Gastroesophageal sphincter (tissue), 4 donors: Measurements from ENCODE around the gene BICC1. TPM values are rescaled to one million over a fixed set of nuclear protein-coding genes. Genes with fewer than 3 reads are reported as not detected.

Experiments used
- ATAC-seq: fragments of 150-250 bp; one replicate; pipeline ENCODE4 v1.9.1; 2016; ENCODE audit warnings: mild to moderate bottlenecking, moderate library complexity
- H3K27ac ChIP-seq, 4 donors: fragments of 200-600 bp; sonication (generic) in 3 of 4; 1 replicate in 3 of 4; 2 replicates in 1 of 4; pipeline ENCODE4 v1.5.1; 2016 to 2019
- H3K27me3 ChIP-seq: fragments of 200-600 bp; sonication (generic); one replicate; pipeline ENCODE4 v1.5.1; 2019
- H3K36me3 ChIP-seq, 2 donors: fragments of 200-600 bp; sonication (generic); one replicate each; pipeline ENCODE4 v1.5.1; 2019; ENCODE audit warnings: control low read depth in 1 of 2
- H3K4me1 ChIP-seq, 3 donors: fragments of 200-600 bp; sonication (generic); 1 replicate in 2 of 3; 2 replicates in 1 of 3; pipeline ENCODE4 v1.5.1; 2016 to 2019; ENCODE audit warnings: control low read depth in 2 of 3
- H3K4me3 ChIP-seq, 2 donors: fragments of 200-600 bp; sonication (generic); one replicate each; pipeline ENCODE4 v1.5.1; 2019; ENCODE audit warnings: mild to moderate bottlenecking in 1 of 2, moderate library complexity in 1 of 2
- H3K9me3 ChIP-seq, 3 donors: fragments of 200-600 bp; sonication (generic); one replicate each; pipeline ENCODE4 v1.5.1; 2017 to 2019; ENCODE audit warnings: control low read depth in 2 of 3
- EP300 ChIP-seq: sonication (generic); formaldehyde crosslinking; IDR thresholded peaks from one replicate; pipeline ENCODE4 v1.6.1; 2017; ENCODE audit warnings: antibody characterized with exemption, mild to moderate bottlenecking
- POLR2A ChIP-seq, 2 donors: fragments of 450-650 bp; IDR thresholded peaks; one replicate each; pipeline ENCODE4 v1.6.1; 2017; ENCODE audit warnings: antibody characterized with exemption in 2 of 2, mild to moderate bottlenecking in 2 of 2, moderate library complexity in 1 of 2
- POLR2AphosphoS5 ChIP-seq: sonication (generic); formaldehyde crosslinking; IDR thresholded peaks from one replicate; pipeline ENCODE4 v1.6.1; 2017; ENCODE audit warnings: antibody characterized with exemption
- WGBS, 2 donors: methylation state at CpG; one replicate each; pipeline ENCODE4 v1.1.5; 2018; ENCODE audit warnings: low coverage in 1 of 2; 5-methylcytosine and 5-hydroxymethylcytosine counted together
- total RNA-seq, 4 donors: library from RNA; depleted of rRNA; stranded (reverse); fragments of >200 nt; gene quantifications; one replicate each; pipeline ENCODE4 v1.1.0, GENCODE V29; 2016
- TF ChIP-seq, protein P1 (sequence below), 4 experiments: fragments of 200-600 bp in 2 of 4; fragments of 450-650 bp in 2 of 4; sonication (generic) in 1 of 4; IDR thresholded peaks; one replicate each; pipeline ENCODE4 v1.5.1; 2017 to 2019; ENCODE audit warnings: antibody characterized with exemption in 4 of 4, mild to moderate bottlenecking in 2 of 4, moderate library complexity in 2 of 4

Gene BICC1
- total RNA-seq, 4 donors from 2014 or later: 18.6 to 27.8 (median 22.5) TPM

DNA sequence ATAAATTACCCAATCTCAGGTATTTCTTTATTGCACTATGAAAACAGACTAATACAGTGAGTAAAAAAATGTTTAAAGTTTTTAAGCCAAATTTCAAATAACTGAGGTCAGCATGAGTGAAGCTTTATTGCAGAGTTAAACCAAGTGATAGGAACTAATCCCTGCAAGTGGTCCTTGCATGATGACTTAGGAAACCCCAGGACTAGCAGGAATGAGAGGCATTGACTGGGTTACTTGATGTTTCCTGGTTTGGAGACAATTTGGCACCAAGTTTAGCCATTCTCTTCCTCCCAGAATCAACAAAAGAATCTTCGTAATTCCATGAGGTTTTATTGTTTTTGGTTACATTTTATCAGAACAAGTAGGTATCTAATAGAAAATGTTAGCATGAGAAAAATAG is 194.2 kb downstream of the BICC1 start:
- TF ChIP-seq EP300: no peak
- TF ChIP-seq, protein P1, sequence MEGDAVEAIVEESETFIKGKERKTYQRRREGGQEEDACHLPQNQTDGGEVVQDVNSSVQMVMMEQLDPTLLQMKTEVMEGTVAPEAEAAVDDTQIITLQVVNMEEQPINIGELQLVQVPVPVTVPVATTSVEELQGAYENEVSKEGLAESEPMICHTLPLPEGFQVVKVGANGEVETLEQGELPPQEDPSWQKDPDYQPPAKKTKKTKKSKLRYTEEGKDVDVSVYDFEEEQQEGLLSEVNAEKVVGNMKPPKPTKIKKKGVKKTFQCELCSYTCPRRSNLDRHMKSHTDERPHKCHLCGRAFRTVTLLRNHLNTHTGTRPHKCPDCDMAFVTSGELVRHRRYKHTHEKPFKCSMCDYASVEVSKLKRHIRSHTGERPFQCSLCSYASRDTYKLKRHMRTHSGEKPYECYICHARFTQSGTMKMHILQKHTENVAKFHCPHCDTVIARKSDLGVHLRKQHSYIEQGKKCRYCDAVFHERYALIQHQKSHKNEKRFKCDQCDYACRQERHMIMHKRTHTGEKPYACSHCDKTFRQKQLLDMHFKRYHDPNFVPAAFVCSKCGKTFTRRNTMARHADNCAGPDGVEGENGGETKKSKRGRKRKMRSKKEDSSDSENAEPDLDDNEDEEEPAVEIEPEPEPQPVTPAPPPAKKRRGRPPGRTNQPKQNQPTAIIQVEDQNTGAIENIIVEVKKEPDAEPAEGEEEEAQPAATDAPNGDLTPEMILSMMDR (IDR thresholded peaks at IDR 0.05): no peak
- TF ChIP-seq POLR2A (IDR thresholded peaks at IDR 0.05): no peak
- no peak for TF ChIP-seq POLR2AphosphoS5
- 64 to 78% methylated on average over 1 of the region's 1 CpG for WGBS, 2 donors
- Histone ChIP-seq H3K4me1 (peaks cover 9 to 39% (median 15%) of the 10 kb centered on the region in 3 donors), H3K36me3 (no peaks in the 10 kb centered on the region), H3K9me3 (no peaks in the 10 kb centered on the region), H3K27me3 (no peaks in the 10 kb centered on the region), H3K27ac (no peak overlapping the region), H3K4me3 (no peak overlapping the region)
- ATAC-seq: no peak

DNA sequence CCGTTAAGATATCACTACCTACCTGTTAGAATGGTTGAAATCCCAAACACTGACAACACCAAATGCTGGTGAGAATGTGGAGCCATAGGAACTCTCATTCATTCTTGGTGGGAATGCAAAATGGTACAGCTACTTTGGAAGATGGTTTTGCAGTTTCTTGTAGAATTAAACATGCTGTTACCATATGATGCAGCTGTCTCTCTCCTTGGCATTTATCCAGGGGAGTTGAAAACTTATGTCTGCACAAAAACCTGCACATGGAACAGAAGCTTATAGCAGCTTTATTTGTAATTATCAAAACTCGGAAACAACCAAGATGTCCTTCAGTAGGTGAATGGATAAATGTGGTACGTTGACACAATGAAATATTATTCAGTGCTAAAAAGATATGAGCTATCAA is 199.5 kb downstream of the BICC1 start:
- TF ChIP-seq EP300 (no peak), POLR2A (IDR thresholded peaks at IDR 0.05) (no peak), POLR2AphosphoS5 (no peak)
- TF ChIP-seq, protein P1 (IDR thresholded peaks at IDR 0.05): no peak
- H3K4me3 ChIP-seq: no peak overlapping the region
- H3K36me3 ChIP-seq: no peaks in the 10 kb centered on the region
- no peaks in the 10 kb centered on the region for H3K9me3 ChIP-seq
- H3K4me1 ChIP-seq: peaks cover 0 to 12% (median 0%) of the 10 kb centered on the region in 3 donors
- no peaks in the 10 kb centered on the region for H3K27me3 ChIP-seq
- no peak overlapping the region for H3K27ac ChIP-seq
- WGBS, 2 donors: 61 to 73% methylated on average over 3 of the region's 3 CpGs
- no peak for ATAC-seq

DNA sequence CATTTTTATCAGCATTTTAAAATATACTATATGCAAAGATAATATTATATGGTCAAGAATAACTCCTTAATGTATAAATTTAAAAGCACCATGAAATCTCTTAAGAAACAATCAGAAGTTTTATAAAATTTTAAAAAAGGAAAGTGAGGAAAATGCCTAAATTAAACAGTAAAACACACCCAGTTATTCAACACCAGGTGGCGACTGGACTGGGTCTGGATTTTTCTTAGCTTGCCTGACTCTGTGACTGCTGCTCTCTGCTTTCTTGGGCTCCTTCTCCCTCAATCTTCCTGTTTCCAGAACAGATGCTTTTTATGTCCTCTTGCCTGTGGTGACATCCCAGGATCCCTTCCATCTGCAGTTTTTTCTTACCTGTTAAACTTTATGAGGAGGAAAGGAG is 200.3 kb downstream of the BICC1 start:
- H3K36me3 ChIP-seq: no peaks in the 10 kb centered on the region
- H3K27me3 ChIP-seq: no peaks in the 10 kb centered on the region
- TF ChIP-seq, protein P1 (IDR thresholded peaks at IDR 0.05): no peak
- TF ChIP-seq EP300 (no peak), POLR2AphosphoS5 (no peak), POLR2A (IDR thresholded peaks at IDR 0.05) (no peak)
- H3K4me3 ChIP-seq: no peak overlapping the region
- H3K27ac ChIP-seq: no peak overlapping the region
- WGBS, 2 donors: 63 to 75% methylated on average over 1 of the region's 1 CpG
- peaks cover 0 to 12% (median 0%) of the 10 kb centered on the region in 3 donors for H3K4me1 ChIP-seq
- no peaks in the 10 kb centered on the region for H3K9me3 ChIP-seq
- ATAC-seq: no peak

DNA sequence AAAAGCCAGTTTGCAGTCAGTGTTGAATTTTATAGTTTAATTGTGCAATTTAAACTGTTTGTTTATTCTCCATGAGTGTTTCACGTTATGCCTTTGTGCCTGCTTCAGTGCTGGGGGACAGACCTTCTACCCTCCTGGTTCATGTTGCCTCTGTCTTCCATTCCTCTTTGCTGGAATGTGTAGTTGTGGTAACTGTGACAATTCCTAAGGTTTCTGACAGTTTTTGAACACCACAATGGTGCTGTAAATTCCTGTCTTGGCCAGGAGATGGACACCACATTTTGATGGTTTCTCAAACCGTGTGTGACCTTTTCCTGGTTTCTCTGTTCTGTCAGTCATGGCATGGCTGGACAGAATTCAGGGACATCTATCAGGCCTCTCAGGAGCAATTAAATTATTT is 201.7 kb downstream of the BICC1 start:
- no peak for TF ChIP-seq EP300
- TF ChIP-seq POLR2AphosphoS5: no peak
- TF ChIP-seq POLR2A (IDR thresholded peaks at IDR 0.05): no peak
- TF ChIP-seq, protein P1 (IDR thresholded peaks at IDR 0.05): no peak
- Histone ChIP-seq H3K36me3 (no peaks in the 10 kb centered on the region), H3K27ac (no peak overlapping the region), H3K9me3 (no peaks in the 10 kb centered on the region), H3K4me3 (no peak overlapping the region), H3K27me3 (no peaks in the 10 kb centered on the region), H3K4me1 (peaks cover 0 to 14% (median 0%) of the 10 kb centered on the region in 3 donors)
- 72 to 75% methylated on average over 2 of the region's 2 CpGs for WGBS, 2 donors
- no peak for ATAC-seq

DNA sequence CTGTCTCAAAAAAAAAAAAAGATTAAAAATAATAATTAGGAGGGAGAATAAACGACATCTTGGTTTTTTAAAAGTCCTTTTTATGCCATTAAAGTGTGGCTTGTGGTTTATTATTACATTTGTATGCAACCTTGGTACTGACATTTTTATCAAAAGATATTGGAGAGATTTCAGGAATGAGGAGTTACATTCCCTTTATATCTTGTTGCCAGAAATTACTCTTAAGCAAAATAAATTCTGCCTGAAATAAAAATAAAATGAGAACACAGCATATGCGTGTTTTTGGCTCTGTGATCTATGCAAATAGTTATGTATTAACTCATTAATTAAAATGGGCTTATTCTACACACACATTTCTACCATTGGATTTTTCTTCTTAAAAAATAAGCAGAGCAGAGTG is 202.4 kb downstream of the BICC1 start:
- Histone ChIP-seq H3K36me3 (no peaks in the 10 kb centered on the region), H3K9me3 (no peaks in the 10 kb centered on the region), H3K27ac (no peak overlapping the region), H3K27me3 (no peaks in the 10 kb centered on the region), H3K4me3 (no peak overlapping the region), H3K4me1 (peaks cover under 1 to 21% (median 2%) of the 10 kb centered on the region in 3 donors)
- TF ChIP-seq POLR2A (IDR thresholded peaks at IDR 0.05): no peak
- TF ChIP-seq POLR2AphosphoS5: no peak
- no peak for TF ChIP-seq EP300
- TF ChIP-seq, protein P1 (IDR thresholded peaks at IDR 0.05): no peak
- WGBS, 2 donors: 19 to 25% methylated on average over 1 to 2 of the region's 2 CpGs
- ATAC-seq: no peak
